ENCODE data around the gene LRRC75A. TPM values are rescaled to one million over a fixed set of nuclear protein-coding genes. Genes with fewer than 3 reads are reported as not detected.

The LRRC75A gene
- total and polyA plus RNA-seq, 8 donors, result 1.1 to 306 (median 3.7) TPM

DNA sequence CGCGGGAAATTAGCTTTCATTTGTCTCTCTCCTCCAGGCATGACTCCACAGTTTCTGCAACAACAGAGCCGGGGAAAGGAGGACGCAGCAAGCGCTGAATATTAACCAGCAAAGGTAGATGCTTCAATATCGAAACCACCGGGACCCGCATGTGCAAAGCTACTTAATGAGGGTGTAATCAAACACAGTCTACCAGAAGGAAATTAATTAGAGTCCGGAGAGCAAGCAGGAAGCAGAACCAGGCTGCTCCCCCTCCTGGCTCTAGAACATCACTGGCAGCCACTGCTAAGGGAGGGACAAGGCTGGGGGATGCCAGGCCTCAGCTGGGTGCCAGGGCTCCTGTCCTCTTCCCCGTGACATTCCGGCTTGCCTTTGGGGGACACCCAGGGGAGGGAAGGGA is 21.7 kb downstream of the LRRC75A start:
- Histone ChIP-seq H3K4me3 (no peak overlapping the region), H3K9me3 (no peaks in the 10 kb centered on the region), H3K27ac (no peak overlapping the region), H3K27me3 (no peaks in the 10 kb centered on the region), H3K36me3 (peaks cover 0 to 7% (median 0%) of the 10 kb centered on the region in 4 donors), H3K4me1 (peaks cover 0 to 23% (median 10%) of the 10 kb centered on the region in 4 donors)
- 54 to 76% (median 73%) methylated on average over 11 of the region's 11 CpGs for WGBS, 5 donors
- TF ChIP-seq, protein P1, sequence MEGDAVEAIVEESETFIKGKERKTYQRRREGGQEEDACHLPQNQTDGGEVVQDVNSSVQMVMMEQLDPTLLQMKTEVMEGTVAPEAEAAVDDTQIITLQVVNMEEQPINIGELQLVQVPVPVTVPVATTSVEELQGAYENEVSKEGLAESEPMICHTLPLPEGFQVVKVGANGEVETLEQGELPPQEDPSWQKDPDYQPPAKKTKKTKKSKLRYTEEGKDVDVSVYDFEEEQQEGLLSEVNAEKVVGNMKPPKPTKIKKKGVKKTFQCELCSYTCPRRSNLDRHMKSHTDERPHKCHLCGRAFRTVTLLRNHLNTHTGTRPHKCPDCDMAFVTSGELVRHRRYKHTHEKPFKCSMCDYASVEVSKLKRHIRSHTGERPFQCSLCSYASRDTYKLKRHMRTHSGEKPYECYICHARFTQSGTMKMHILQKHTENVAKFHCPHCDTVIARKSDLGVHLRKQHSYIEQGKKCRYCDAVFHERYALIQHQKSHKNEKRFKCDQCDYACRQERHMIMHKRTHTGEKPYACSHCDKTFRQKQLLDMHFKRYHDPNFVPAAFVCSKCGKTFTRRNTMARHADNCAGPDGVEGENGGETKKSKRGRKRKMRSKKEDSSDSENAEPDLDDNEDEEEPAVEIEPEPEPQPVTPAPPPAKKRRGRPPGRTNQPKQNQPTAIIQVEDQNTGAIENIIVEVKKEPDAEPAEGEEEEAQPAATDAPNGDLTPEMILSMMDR (IDR thresholded peaks at IDR 0.05), result no peak
- TF ChIP-seq POLR2AphosphoS5 (IDR thresholded peaks at IDR 0.05) (no peak), EP300 (IDR thresholded peaks at IDR 0.05) (no peak), POLR2A (IDR thresholded peaks at IDR 0.05) (no peak)
- intact Hi-C loops (cut with DNase I; ENCODE audit: low total_unique reads), result no loop called here
- peak in 1 of 2 donors; percentile 59 for DNase-seq

DNA sequence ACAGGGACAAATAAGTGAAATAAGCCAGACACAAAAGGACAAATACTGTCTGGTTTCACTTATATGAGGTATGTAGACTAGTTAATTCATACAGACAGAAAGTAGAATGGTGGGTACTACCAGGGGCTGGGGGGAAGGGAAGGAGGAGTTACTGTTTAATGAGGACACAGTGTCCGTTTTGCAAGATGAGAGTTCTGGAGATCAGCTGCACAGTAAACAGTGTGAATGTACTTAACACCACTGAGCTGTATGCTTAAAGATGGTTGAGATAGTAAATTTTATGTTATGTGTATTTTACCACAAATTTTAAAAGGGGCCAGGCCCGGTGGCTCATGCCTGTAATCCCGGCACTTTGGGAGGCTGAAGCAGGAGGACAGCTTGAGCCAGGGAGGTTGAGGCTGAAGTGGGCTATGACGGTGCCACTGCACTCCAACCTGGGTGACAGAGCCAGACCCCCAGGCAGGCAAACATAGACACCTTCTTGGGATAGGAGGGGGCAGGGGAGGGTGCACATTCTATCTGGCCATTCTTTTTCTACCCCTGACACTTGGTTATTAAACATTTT is 23.5 kb downstream of the LRRC75A start:
- peaks cover 9 to 40% (median 28%) of the 10 kb centered on the region in 4 donors for H3K4me1 ChIP-seq
- H3K27ac ChIP-seq, result no peak overlapping the region
- 57 to 77% (median 60%) methylated on average over 4 of the region's 4 CpGs for WGBS, 5 donors
- H3K36me3 ChIP-seq, result peaks cover 0 to 7% (median 0%) of the 10 kb centered on the region in 4 donors
- no peak overlapping the region for H3K4me3 ChIP-seq
- no peaks in the 10 kb centered on the region for H3K9me3 ChIP-seq
- TF ChIP-seq, protein P1 (IDR thresholded peaks at IDR 0.05), result no peak
- no peak for TF ChIP-seq EP300 (IDR thresholded peaks at IDR 0.05)
- no peak for TF ChIP-seq POLR2A (IDR thresholded peaks at IDR 0.05)
- TF ChIP-seq POLR2AphosphoS5 (IDR thresholded peaks at IDR 0.05), result no peak
- no peak for DNase-seq
- H3K27me3 ChIP-seq, result no peaks in the 10 kb centered on the region
- intact Hi-C loops (cut with DNase I; ENCODE audit: low total_unique reads), result no loop called here

DNA sequence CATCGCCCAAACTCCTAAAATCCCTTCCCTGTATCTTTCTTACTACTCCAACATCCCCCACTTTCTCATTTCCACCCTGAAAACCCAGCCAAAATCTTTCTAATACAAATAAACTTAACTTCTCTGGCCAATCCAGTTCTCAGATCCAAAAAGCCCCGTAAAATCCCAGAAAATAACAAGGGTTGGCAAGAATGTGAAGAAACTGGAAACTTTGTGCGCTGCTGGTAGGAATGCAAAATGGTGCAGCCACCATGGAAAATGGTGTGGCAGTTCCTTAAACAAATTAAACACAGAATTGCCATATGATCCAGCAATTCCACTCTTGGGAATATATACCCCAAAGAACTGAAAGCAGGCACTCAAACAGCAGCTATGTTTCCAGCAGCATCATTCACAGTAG is 24.1 kb downstream of the LRRC75A start:
- 69 to 87% (median 82%) methylated on average over 3 of the region's 3 CpGs for WGBS, 5 donors
- Histone ChIP-seq H3K27ac (no peak overlapping the region), H3K4me3 (no peak overlapping the region), H3K4me1 (peaks cover 12 to 45% (median 33%) of the 10 kb centered on the region in 4 donors), H3K27me3 (no peaks in the 10 kb centered on the region), H3K9me3 (no peaks in the 10 kb centered on the region), H3K36me3 (peaks cover 0 to 7% (median 0%) of the 10 kb centered on the region in 4 donors)
- DNase-seq, result no peak
- TF ChIP-seq, protein P1 (IDR thresholded peaks at IDR 0.05), result no peak
- TF ChIP-seq EP300 (IDR thresholded peaks at IDR 0.05) (no peak), POLR2A (IDR thresholded peaks at IDR 0.05) (no peak)
- intact Hi-C loops (cut with DNase I; ENCODE audit: low total_unique reads), result no loop called here

DNA sequence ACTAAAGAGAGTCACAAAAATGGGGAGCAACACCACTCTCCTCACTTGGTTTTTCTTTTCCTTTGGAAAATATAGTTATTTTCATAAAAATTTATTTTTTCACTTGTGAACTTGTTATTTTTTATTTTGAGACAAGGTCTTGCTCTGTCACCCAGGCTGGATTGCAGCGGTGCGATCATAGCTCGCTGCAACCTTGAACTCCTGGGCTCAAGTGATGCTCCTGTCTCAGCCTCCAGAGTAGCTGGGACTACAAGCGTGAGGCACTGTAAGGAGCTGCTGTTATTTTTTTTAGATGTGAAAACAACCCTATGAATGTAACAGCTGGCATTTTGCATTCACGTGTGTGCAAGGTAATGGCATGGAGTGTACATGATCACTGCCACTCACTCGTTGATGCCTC is 24.9 kb downstream of the LRRC75A start:
- intact Hi-C loops (cut with DNase I; ENCODE audit: low total_unique reads), result no loop called here
- no peak overlapping the region for H3K4me3 ChIP-seq
- H3K27me3 ChIP-seq, result no peaks in the 10 kb centered on the region
- H3K4me1 ChIP-seq, result peaks cover 12 to 52% (median 33%) of the 10 kb centered on the region in 4 donors
- no peak for DNase-seq
- no peak overlapping the region for H3K27ac ChIP-seq
- H3K9me3 ChIP-seq, result no peaks in the 10 kb centered on the region
- 93 to 95% (median 95%) methylated on average over 6 of the region's 6 CpGs for WGBS, 5 donors
- TF ChIP-seq EP300 (IDR thresholded peaks at IDR 0.05) (no peak), POLR2AphosphoS5 (IDR thresholded peaks at IDR 0.05) (no peak), POLR2A (IDR thresholded peaks at IDR 0.05) (no peak)
- TF ChIP-seq, protein P1 (IDR thresholded peaks at IDR 0.05), result no peak
- peaks cover 0 to 7% (median 3%) of the 10 kb centered on the region in 4 donors for H3K36me3 ChIP-seq

Data from stomach (tissue), 9 donors.